Choroid plexus epithelial cell (primary cell): Measurements from ENCODE around the gene SPATS2.

Experiments used
- DNase-seq: peaks from one replicate; pipeline ENCODE4 v3.0.0-alpha.2; 2010; ENCODE audit warnings: low read depth
- H3K4me3 ChIP-seq: 2 replicates; pipeline ENCODE4 v1.5.1; 2011; ENCODE audit warnings: low read depth, mild to moderate bottlenecking, control low read depth, low read length, moderate library complexity
- CTCF ChIP-seq: conservative IDR thresholded peaks from 2 replicates; pipeline ENCODE4 v1.5.1; 2011; ENCODE audit warnings: low read depth, mild to moderate bottlenecking, control low read depth, inconsistent platforms, low read length, moderate library complexity

SPATS2 gene

GRCh38 chr12:49540229-49541139, 173.2 kb downstream of the SPATS2 start:
- DNase-seq = no peak
- TF ChIP-seq CTCF = no peak
- no peak overlapping the region for H3K4me3 ChIP-seq

- DNase-seq = no peak
- TF ChIP-seq CTCF = no peak
Measured at GRCh38 chr12:49541140-49541861, 174.0 kb downstream of the SPATS2 start.

GRCh38 chr12:49541911-49542505, 174.7 kb downstream of the SPATS2 start:
- H3K4me3 ChIP-seq = no peak overlapping the region
- no peak for DNase-seq
- no peak for TF ChIP-seq CTCF

More at GRCh38 chr12:49541140-49541861, 174.0 kb downstream of the SPATS2 start:
- no peak overlapping the region for H3K4me3 ChIP-seq

- H3K4me3 ChIP-seq = no peak overlapping the region
- no peak for DNase-seq
- TF ChIP-seq CTCF = no peak
Measured at GRCh38 chr12:49542592-49543160, 175.4 kb downstream of the SPATS2 start.

GRCh38 chr12:49543221-49543913, 176.1 kb downstream of the SPATS2 start:
- H3K4me3 ChIP-seq = no peak overlapping the region
- TF ChIP-seq CTCF = no peak

More at GRCh38 chr12:49543221-49543913, 176.1 kb downstream of the SPATS2 start:
- no peak for DNase-seq
